ENCODE results near the gene INSR.

The INSR gene

GRCh38 chr19:7292352-7292949, 1.8 kb downstream of the INSR start:
- ATAC-seq (ENCODE audit: insufficient read depth, low read depth) (no peak), DNase-seq (no peak)
- Histone ChIP-seq H3K4me2 (ENCODE audit: insufficient read depth, low read length) (peak overlapping the region; percentile 86), H3K36me3 (ENCODE audit: insufficient read depth, low read length) (no peaks in the 10 kb centered on the region), H3K4me3 (ENCODE audit: low read depth in 1 of 2, low read length in 2 of 2) (peak overlapping the region in 1 of 2 experiments; percentile 65; a peak in 2 of 4 replicates), H2AFZ (ENCODE audit: low read depth, low read length) (no peak overlapping the region), H4K20me1 (ENCODE audit: insufficient read depth, low read length) (peaks cover 20% of the 10 kb centered on the region; the same call in 1 of the 2 replicates), H3K79me2 (ENCODE audit: insufficient read depth, low read length) (peaks cover 21% of the 10 kb centered on the region), H3K9me3 (ENCODE audit: insufficient read depth, low read length, severe bottlenecking) (no peaks in the 10 kb centered on the region), H3K27me3 (ENCODE audit: insufficient read depth, low read length, poor library complexity) (no peaks in the 10 kb centered on the region), H3K4me1 (ENCODE audit: insufficient read depth, low read length) (peaks cover 20% of the 10 kb centered on the region), H3K27ac (ENCODE audit: low read length) (no peak overlapping the region), H3K9ac (ENCODE audit: low read depth, low read length) (peak overlapping the region; percentile 89; the same call in 1 of the 2 replicates)
- TF ChIP-seq CTCF (IDR thresholded peaks at IDR 0.05; ENCODE audit: borderline replicate concordance, extremely low read depth, low read length, poor library complexity, severe bottlenecking) (no peak), EZH2 (IDR thresholded peaks at IDR 0.05; ENCODE audit: borderline replicate concordance, low read depth, low read length, severe bottlenecking) (no peak)

GRCh38 chr19:7288977-7289376, 5.2 kb downstream of the INSR start:
- Histone ChIP-seq H2AFZ (ENCODE audit: low read depth, low read length) (no peak overlapping the region), H3K4me2 (ENCODE audit: insufficient read depth, low read length) (no peak overlapping the region), H3K36me3 (ENCODE audit: insufficient read depth, low read length) (no peaks in the 10 kb centered on the region), H3K9me3 (ENCODE audit: insufficient read depth, low read length, severe bottlenecking) (no peaks in the 10 kb centered on the region), H3K4me1 (ENCODE audit: insufficient read depth, low read length) (peaks cover 12% of the 10 kb centered on the region), H3K4me3 (ENCODE audit: low read depth in 1 of 2, low read length in 2 of 2) (no peak overlapping the region), H4K20me1 (ENCODE audit: insufficient read depth, low read length) (peaks cover 20% of the 10 kb centered on the region; the same call in 1 of the 2 replicates), H3K27me3 (ENCODE audit: insufficient read depth, low read length, poor library complexity) (no peaks in the 10 kb centered on the region), H3K79me2 (ENCODE audit: insufficient read depth, low read length) (peaks cover 21% of the 10 kb centered on the region), H3K9ac (ENCODE audit: low read depth, low read length) (no peak overlapping the region), H3K27ac (ENCODE audit: low read length) (no peak overlapping the region)
- TF ChIP-seq CTCF (IDR thresholded peaks at IDR 0.05; ENCODE audit: borderline replicate concordance, extremely low read depth, low read length, poor library complexity, severe bottlenecking) (no peak), EZH2 (IDR thresholded peaks at IDR 0.05; ENCODE audit: borderline replicate concordance, low read depth, low read length, severe bottlenecking) (no peak)
- no peak for DNase-seq
- no peak for ATAC-seq (ENCODE audit: insufficient read depth, low read depth)

DNA sequence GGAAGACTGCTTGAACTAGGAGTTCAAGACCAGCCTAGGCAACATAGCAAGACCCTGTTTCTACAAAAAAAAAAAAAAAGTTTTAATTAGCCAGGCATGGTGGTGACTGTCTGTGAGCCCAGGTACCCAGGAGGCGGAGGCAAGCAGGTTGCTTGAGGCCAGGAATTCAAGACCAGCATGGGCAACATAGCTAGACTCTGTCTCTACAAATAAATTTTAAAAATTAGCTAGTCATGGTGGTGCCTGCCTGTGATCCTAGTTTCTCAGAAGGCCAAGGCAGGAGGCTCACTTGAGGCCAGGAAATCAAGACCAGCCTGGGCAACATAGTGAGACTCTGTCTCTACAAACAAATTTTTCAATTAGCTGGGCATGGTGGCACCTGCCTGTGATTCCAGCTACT, 6.1 kb downstream of the INSR start:
- no peak for ATAC-seq (ENCODE audit: insufficient read depth, low read depth)
- DNase-seq = no peak
- H3K36me3 ChIP-seq (ENCODE audit: insufficient read depth, low read length) = no peaks in the 10 kb centered on the region
- TF ChIP-seq EZH2 (IDR thresholded peaks at IDR 0.05; ENCODE audit: borderline replicate concordance, low read depth, low read length, severe bottlenecking) = no peak
- no peak for TF ChIP-seq CTCF (IDR thresholded peaks at IDR 0.05; ENCODE audit: borderline replicate concordance, extremely low read depth, low read length, poor library complexity, severe bottlenecking)
- no peak overlapping the region for H3K4me2 ChIP-seq (ENCODE audit: insufficient read depth, low read length)
- H3K27me3 ChIP-seq (ENCODE audit: insufficient read depth, low read length, poor library complexity) = no peaks in the 10 kb centered on the region
- H3K4me1 ChIP-seq (ENCODE audit: insufficient read depth, low read length) = peaks cover 8% of the 10 kb centered on the region
- no peak overlapping the region for H3K9ac ChIP-seq (ENCODE audit: low read depth, low read length)
- no peaks in the 10 kb centered on the region for H3K9me3 ChIP-seq (ENCODE audit: insufficient read depth, low read length, severe bottlenecking)
- H3K79me2 ChIP-seq (ENCODE audit: insufficient read depth, low read length) = peaks cover 17% of the 10 kb centered on the region
- no peak overlapping the region for H2AFZ ChIP-seq (ENCODE audit: low read depth, low read length)
- no peak overlapping the region for H3K27ac ChIP-seq (ENCODE audit: low read length)
- no peak overlapping the region for H3K4me3 ChIP-seq (ENCODE audit: low read depth in 1 of 2, low read length in 2 of 2)
- peaks cover 24% of the 10 kb centered on the region for H4K20me1 ChIP-seq (ENCODE audit: insufficient read depth, low read length)

Data from DND-41 (cell line).